ENCODE results near the gene PDE10A. TPM values are rescaled to one million over a fixed set of nuclear protein-coding genes. Genes with fewer than 3 reads are reported as not detected.
A peak's percentile ranks its signal among the peaks of the same experiment; 100 is the strongest.

PDE10A gene
- total and polyA plus RNA-seq, 2 of the 8 experiments (the other 6 are each of a cell fraction or from before 2014, with no cell fraction given) = 1.1 to 2.4 TPM

DNA sequence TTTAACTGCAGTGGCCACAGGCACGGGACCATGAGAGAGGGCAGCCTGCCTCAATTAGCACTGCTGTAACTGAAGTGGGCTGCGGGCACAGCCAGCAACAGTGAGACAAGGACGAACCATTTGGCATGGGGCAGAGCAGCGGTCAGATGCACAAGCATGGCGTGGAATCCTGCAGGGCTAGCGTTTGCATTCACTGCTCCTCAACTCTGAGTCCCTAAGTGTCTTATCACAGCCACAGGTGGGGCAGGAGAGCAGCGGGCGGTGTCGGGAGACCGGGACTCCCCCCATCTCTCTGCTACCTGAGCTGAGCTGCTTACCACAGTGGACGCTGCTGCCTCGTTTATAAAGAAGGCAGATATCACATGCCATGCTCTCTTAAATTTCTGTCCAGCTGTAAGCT, 31.3 kb upstream of the PDE10A start:
- Histone ChIP-seq H3K36me3 (ENCODE audit: control insufficient read depth in 2 of 4, insufficient read depth in 4 of 4, low read length in 3 of 4) (no peaks in the 10 kb centered on the region), H3K23ac (ENCODE audit: insufficient read length) (no peak overlapping the region), H3K14ac (ENCODE audit: insufficient read length) (no peak overlapping the region), H4K5ac (ENCODE audit: insufficient read length, low read depth, low read length) (no peak overlapping the region), H3K23me2 (ENCODE audit: low read depth, low read length) (no peaks in the 10 kb centered on the region), H3K18ac (ENCODE audit: extremely low read depth, low read length) (no peak overlapping the region), H3K4me1 (replicated peaks in 1 of 4; ENCODE audit: control insufficient read depth in 3 of 4, insufficient read depth in 4 of 4, low read length in 3 of 4) (peaks cover 0 to 4% (median 0%) of the 10 kb centered on the region in 4 experiments; a peak in 1 of 7 replicates), H2BK15ac (ENCODE audit: low read length) (no peak overlapping the region), H3K9ac (replicated peaks in 1 of 4; ENCODE audit: extremely low read depth in 1 of 4, low read depth in 3 of 4, low read length in 3 of 4) (no peak overlapping the region; a peak in 1 of 7 replicates), H2AFZ (ENCODE audit: low read length) (peak overlapping the region; percentile 91), H2BK20ac (ENCODE audit: low read length) (no peak overlapping the region; the same call in 1 of the 2 replicates), H3K9me3 (ENCODE audit: insufficient read depth in 2 of 2, low read depth in 1 of 2, low read length in 1 of 2) (no peaks in the 10 kb centered on the region), H3K79me1 (ENCODE audit: low read depth, low read length) (no peaks in the 10 kb centered on the region), H2BK5ac (ENCODE audit: low read depth, low read length) (no peak overlapping the region), H3K4me3 (ENCODE audit: extremely low read depth in 1 of 4, insufficient read depth in 2 of 4, low read depth in 3 of 4, low read length in 4 of 4) (no peak overlapping the region), H3K56ac (replicated peaks; ENCODE audit: insufficient read length, low read depth, low read length) (no peak overlapping the region), H2BK120ac (replicated peaks; ENCODE audit: low read depth, low read length) (no peak overlapping the region), H4K8ac (ENCODE audit: extremely low read depth, insufficient read depth, low read length) (no peak overlapping the region), H2AK5ac (ENCODE audit: low read depth, low read length) (no peak overlapping the region), H4K20me1 (replicated peaks in 1 of 2; ENCODE audit: control insufficient read depth in 1 of 2, insufficient read depth in 2 of 2, low read length in 2 of 2) (no peaks in the 10 kb centered on the region), H3K79me2 (ENCODE audit: control insufficient read depth in 1 of 2, insufficient read depth in 2 of 2, low read length in 2 of 2) (no peaks in the 10 kb centered on the region), H2BK12ac (ENCODE audit: low read depth, low read length) (no peak overlapping the region), H4K91ac (replicated peaks; ENCODE audit: insufficient read length, low read length) (peak overlapping the region; percentile 48), H3K27ac (ENCODE audit: low read depth, low read length) (no peak overlapping the region), H3K27me3 (replicated peaks in 1 of 4; ENCODE audit: control insufficient read depth in 3 of 4, extremely low read depth in 1 of 4, insufficient read depth in 3 of 4, low read length in 3 of 4) (no peaks in the 10 kb centered on the region), H3K4me2 (ENCODE audit: insufficient read depth in 1 of 2, low read depth in 2 of 2, low read length in 2 of 2) (0 out of 4 replicates have a peak overlapping the region, but pooled peaks of 1 of the 2 experiments have one; percentile 16), H3K4ac (replicated peaks; ENCODE audit: insufficient read length, low read depth, low read length) (peak overlapping the region; percentile 44)
- peak; percentile 58 for FAIRE-seq
- no peak for DNase-seq (ENCODE audit: low read depth in 1 of 2, low spot score in 2 of 2)
- ChIA-PET CTCF (ENCODE audit: partially characterized antibody) (interaction anchor here (0.7 to 2.2 kb wide), 4 partner anchors 9 to 254 kb away, joined by 3 to 6 read pairs (median 4); no protein-coding TSS in a partner anchor), POLR2A (ENCODE audit: partially characterized antibody) (no interaction called here)
- 57% methylated on average over 12 of the region's 12 CpGs; no CpG with 5 or more reads in 1 of the 2 experiments for WGBS, 2 experiments (ENCODE audit: extremely low coverage in 1 of 2, insufficient coverage in 1 of 2, insufficient read length in 1 of 2, insufficient replicate concordance in 2 of 2, low coverage in 1 of 2, low lambda C conversion rate in 2 of 2, missing lambda C conversion rate in 1 of 2)
- peak in 1 of 2 experiments; percentile 19; a peak in 1 of 4 replicates for TF ChIP-seq RAD21 (IDR thresholded peaks at IDR 0.05 in 1 of 2, conservative IDR thresholded peaks at IDR 0.05 in 1 of 2; ENCODE audit: low read depth in 2 of 2, low read length in 2 of 2)
- TF ChIP-seq, protein P1, sequence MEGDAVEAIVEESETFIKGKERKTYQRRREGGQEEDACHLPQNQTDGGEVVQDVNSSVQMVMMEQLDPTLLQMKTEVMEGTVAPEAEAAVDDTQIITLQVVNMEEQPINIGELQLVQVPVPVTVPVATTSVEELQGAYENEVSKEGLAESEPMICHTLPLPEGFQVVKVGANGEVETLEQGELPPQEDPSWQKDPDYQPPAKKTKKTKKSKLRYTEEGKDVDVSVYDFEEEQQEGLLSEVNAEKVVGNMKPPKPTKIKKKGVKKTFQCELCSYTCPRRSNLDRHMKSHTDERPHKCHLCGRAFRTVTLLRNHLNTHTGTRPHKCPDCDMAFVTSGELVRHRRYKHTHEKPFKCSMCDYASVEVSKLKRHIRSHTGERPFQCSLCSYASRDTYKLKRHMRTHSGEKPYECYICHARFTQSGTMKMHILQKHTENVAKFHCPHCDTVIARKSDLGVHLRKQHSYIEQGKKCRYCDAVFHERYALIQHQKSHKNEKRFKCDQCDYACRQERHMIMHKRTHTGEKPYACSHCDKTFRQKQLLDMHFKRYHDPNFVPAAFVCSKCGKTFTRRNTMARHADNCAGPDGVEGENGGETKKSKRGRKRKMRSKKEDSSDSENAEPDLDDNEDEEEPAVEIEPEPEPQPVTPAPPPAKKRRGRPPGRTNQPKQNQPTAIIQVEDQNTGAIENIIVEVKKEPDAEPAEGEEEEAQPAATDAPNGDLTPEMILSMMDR (IDR thresholded peaks at IDR 0.05; ENCODE audit: control extremely low read depth in 1 of 3, insufficient read depth in 1 of 3, low read depth in 1 of 3, low read length in 3 of 3) = peak in 2 of 3 experiments; percentile 1 to 4; a peak in 1 of 4 replicates
- no peak for TF ChIP-seq POU5F1 (IDR thresholded peaks at IDR 0.05; ENCODE audit: low read depth, low read length)
